HUES6 (cell line): ENCODE results near the gene FOXL1.

ENCODE experiments used
- H3K27ac ChIP-seq: 2 replicates; pipeline ENCODE4 v1.7.0; 2013; ENCODE audit warnings: low read depth, mild to moderate bottlenecking, low read length, inconsistent platforms
- H3K27me3 ChIP-seq: 2 replicates; pipeline ENCODE4 v1.6.1; 2013; ENCODE audit warnings: low read length; ENCODE audit not compliant: control insufficient read depth, insufficient read depth
- H3K36me3 ChIP-seq: 2 replicates; pipeline ENCODE4 v1.6.1; 2013; ENCODE audit warnings: low read length; ENCODE audit not compliant: control insufficient read depth, insufficient read depth
- H3K4me1 ChIP-seq: 2 replicates; pipeline ENCODE4 v1.6.1; 2013; ENCODE audit warnings: low read length; ENCODE audit not compliant: control insufficient read depth, insufficient read depth
- H3K4me3 ChIP-seq: 2 replicates; pipeline ENCODE4 v1.5.1; 2013; ENCODE audit warnings: low read depth, low read length
- H3K9ac ChIP-seq: one replicate; pipeline ENCODE4 v1.6.1; 2013; ENCODE audit warnings: mild to moderate bottlenecking, low read length
- H3K9me3 ChIP-seq: 2 replicates; pipeline ENCODE4 v1.6.1; 2013; ENCODE audit warnings: low read depth, low read length; ENCODE audit not compliant: control insufficient read depth, insufficient read depth

FOXL1 gene

DNA sequence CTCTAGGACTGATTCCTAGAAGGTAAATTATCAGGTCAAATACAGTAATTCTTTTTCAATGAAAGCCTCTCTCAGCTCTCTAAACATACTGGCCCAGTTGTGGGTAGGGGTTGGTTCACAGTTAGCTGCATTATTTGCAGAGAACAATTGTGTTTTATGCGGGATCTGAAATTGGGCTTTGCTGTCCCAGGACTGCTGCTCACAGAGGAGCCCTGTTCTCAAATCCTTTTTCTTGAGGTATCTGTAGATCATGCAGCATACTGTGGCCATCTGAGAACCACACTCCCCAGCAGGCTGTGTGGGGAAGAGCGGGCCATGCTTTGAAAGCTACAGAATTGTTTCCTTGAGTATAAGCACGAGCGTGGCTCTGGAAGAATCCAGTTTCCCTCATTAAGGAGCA lies 40.9 kb upstream of the FOXL1 start:
- Histone ChIP-seq H3K27ac (no peak overlapping the region), H3K4me1 (no peaks in the 10 kb centered on the region), H3K9ac (no peak overlapping the region), H3K27me3 (no peaks in the 10 kb centered on the region), H3K9me3 (no peaks in the 10 kb centered on the region), H3K4me3 (no peak overlapping the region), H3K36me3 (peaks cover 53% of the 10 kb centered on the region)

DNA sequence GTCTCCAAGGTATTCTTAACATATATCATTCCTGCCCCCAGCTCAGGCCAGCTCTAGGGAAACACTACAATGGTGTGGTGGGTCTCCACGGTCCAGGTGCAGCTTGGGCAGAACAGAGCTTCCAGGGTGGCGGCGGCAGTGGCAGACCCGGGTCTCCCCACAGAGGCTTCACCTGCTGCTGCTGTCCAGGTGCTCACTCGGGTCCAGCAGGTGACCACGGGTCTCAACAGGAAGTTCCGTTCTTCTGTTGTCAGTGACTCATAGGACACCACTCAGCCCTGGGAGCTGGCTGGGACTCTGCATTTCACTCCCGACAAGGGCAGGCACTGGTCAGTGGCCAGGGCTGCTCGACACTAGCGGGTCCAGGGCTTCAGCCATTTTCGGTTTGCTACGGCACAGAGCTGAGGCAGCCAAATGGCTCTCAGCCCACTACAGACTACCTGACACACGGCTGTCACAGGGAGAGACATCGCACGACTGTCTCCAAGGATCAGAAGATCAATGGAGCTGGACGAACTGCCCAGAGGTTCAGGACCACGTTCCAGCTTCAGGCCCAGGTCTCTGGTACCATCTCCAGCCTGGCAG lies 40.1 kb upstream of the FOXL1 start:
- no peak overlapping the region for H3K9ac ChIP-seq
- H3K36me3 ChIP-seq = peaks cover 55% of the 10 kb centered on the region
- H3K9me3 ChIP-seq = no peaks in the 10 kb centered on the region
- H3K4me1 ChIP-seq = no peaks in the 10 kb centered on the region
- no peak overlapping the region for H3K4me3 ChIP-seq
- H3K27ac ChIP-seq = no peak overlapping the region
- H3K27me3 ChIP-seq = no peaks in the 10 kb centered on the region

DNA sequence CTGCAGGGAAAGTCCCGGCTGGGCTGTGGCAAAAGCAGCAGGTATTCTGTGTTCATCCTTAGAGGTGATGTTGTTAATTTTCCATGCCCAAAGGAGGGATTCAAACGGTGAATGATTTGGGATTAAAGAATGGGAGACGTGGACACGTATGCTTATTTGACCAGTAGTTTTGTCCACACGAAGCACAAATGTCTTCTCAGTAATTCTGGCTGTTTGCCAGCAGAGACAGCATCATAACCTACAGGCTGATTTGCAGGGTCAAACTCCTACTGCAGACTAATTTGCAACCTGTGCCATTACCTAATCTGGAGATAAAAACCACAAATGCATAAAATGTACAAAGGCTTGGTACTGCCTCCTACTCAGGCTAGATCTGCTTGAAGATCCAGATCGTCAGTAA lies 37.5 kb upstream of the FOXL1 start:
- Histone ChIP-seq H3K4me1 (no peaks in the 10 kb centered on the region), H3K36me3 (peaks cover 60% of the 10 kb centered on the region), H3K27ac (no peak overlapping the region), H3K9me3 (no peaks in the 10 kb centered on the region), H3K27me3 (no peaks in the 10 kb centered on the region), H3K4me3 (no peak overlapping the region), H3K9ac (no peak overlapping the region)

DNA sequence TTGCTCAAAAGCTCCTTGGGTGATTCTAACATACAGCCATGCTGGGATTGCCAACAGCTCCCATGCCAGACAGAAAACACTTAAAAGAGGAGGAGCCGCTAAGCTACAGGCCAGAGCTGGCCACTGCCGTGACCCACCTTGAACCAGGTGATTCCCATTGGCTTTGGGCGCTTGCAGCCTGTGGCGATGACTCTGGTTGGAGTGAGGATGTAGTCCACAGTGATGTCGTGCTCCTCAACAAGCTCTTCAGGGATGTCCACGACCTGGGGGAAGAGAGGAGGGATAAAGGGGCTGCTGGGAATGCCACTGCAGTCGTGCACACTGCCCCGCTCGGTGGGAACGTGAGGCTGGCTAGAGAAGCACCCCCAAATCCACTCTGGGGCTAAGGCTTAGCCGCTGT lies 36.8 kb upstream of the FOXL1 start:
- Histone ChIP-seq H3K4me1 (no peaks in the 10 kb centered on the region), H3K27ac (no peak overlapping the region), H3K27me3 (no peaks in the 10 kb centered on the region), H3K9me3 (no peaks in the 10 kb centered on the region), H3K9ac (no peak overlapping the region), H3K36me3 (peaks cover 61% of the 10 kb centered on the region), H3K4me3 (no peak overlapping the region)

DNA sequence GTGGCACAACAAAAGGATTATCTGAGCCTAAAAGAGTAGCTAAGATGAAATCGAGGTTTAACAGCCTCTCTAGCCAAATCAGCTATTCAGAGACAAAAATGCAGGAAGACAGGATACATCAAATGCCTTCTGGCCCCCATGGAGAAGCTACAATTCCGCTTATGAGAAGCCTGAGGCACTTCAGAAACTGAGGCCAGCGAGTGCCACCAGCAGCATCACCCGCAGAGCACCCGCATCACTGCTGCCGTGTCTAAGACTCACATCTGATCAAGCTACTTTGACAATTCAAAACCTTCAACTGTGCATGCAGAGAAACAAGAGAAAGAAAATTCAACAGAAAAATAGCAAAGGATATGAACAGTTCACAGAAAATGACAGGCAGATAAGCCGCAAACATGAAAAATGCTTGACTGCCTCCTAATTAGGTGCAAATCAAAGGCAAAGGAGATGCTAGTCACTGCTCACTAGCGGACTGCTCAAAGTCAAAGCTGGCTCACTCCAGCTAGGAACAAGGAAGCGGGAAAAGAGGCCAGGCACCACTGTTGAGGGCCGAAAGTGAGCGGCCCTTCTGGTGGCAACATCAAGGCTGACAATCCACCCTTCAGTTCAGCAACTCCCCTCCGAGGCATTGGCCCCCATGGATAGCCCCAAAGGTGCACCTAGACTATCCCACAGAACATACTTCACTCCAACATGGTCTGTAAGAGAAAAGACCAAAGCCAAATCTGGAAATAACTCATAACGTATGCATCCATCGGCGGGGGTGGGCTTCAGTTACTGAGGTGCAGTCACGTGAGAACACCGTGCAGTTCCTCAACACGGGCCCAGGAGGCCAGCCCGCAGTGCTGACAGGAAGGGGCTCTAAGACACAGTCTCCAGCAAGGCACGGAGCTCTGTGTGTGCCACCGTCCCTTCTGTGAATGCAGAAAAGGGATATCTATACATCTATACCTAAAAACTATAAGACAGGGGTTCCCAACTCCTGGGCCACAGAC lies 35.3 kb upstream of the FOXL1 start:
- no peak overlapping the region for H3K27ac ChIP-seq
- H3K9ac ChIP-seq = no peak overlapping the region
- no peaks in the 10 kb centered on the region for H3K9me3 ChIP-seq
- no peaks in the 10 kb centered on the region for H3K27me3 ChIP-seq
- no peak overlapping the region for H3K4me3 ChIP-seq
- no peaks in the 10 kb centered on the region for H3K4me1 ChIP-seq
- peaks cover 65% of the 10 kb centered on the region for H3K36me3 ChIP-seq

DNA sequence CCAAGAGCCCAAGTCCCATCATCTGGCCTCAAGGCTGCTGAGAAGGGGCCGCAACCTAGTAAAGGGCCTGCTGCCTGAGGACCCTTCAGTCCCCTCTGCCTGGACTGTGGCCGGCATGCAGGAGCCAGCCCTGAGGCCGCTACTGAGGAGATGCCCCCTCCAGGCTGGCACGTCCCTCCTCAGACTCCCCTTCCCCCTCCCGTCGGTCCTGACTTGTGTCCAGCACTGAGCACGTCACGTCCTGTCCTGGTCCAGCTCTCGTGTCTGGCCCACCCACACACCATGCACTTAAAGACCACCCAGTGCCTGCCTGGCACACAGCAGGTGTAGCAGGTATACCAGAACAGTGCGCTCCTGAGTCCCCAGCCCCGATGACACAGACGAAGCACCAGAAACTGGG lies 32.9 kb upstream of the FOXL1 start:
- Histone ChIP-seq H3K27me3 (no peaks in the 10 kb centered on the region), H3K36me3 (peaks cover 58% of the 10 kb centered on the region), H3K4me3 (no peak overlapping the region), H3K9ac (no peak overlapping the region), H3K9me3 (no peaks in the 10 kb centered on the region), H3K4me1 (no peaks in the 10 kb centered on the region), H3K27ac (no peak overlapping the region)

DNA sequence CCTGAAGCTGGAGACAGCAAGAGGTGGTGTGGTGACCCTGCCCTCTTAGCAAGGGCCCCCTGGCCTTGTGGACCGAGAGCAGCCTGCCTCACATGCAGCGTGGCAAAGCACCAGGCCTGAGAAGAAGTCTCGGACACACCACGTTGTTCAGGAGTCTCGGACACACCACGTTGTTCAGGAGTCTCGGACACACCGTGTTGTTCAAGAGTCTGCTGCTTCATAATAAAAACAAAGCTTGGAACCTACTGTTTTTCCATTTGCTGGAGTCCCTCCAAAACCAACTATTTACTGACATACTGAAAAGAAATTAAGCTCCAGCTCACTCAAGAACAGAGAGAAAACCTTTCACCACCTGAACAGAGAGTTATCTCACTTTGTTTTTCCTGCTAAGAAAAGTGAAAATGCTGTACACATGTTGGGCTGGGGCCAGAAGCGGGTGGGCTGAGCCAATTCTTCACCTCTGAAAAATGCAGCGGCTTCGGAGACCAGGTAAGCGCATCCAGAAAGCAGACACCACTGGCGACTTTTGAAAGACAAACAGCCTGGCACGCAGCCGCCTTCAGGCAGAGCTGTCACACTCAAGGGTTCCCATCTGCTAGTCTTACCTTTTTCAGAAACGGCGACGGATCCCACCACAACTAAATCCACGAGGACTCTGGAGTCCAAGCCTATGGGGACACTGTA lies 32.3 kb upstream of the FOXL1 start:
- Histone ChIP-seq H3K27ac (no peak overlapping the region), H3K27me3 (no peaks in the 10 kb centered on the region), H3K36me3 (peaks cover 56% of the 10 kb centered on the region), H3K9me3 (no peaks in the 10 kb centered on the region), H3K9ac (no peak overlapping the region), H3K4me1 (no peaks in the 10 kb centered on the region), H3K4me3 (no peak overlapping the region)

DNA sequence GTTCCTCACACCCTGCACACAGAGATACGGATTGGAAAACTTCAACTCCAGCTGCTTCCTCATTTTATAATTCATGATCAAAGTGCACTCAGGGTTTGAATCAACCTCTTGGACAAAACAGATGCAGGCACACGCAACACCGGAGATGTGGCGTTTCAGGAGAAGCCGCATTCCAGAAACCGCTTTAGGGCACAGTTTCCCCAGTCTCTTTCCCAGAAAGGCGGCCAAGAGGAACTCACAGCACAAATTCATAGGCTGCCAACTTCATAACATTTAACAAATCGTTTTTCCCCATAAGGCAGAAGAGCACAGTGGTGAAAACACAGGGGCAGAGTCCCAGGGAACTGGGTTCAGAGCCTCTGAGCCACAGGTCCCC lies 31.7 kb upstream of the FOXL1 start:
- Histone ChIP-seq H3K27me3 (no peaks in the 10 kb centered on the region), H3K27ac (no peak overlapping the region), H3K4me3 (no peak overlapping the region), H3K36me3 (peaks cover 53% of the 10 kb centered on the region), H3K9me3 (no peaks in the 10 kb centered on the region), H3K9ac (no peak overlapping the region), H3K4me1 (no peaks in the 10 kb centered on the region)

DNA sequence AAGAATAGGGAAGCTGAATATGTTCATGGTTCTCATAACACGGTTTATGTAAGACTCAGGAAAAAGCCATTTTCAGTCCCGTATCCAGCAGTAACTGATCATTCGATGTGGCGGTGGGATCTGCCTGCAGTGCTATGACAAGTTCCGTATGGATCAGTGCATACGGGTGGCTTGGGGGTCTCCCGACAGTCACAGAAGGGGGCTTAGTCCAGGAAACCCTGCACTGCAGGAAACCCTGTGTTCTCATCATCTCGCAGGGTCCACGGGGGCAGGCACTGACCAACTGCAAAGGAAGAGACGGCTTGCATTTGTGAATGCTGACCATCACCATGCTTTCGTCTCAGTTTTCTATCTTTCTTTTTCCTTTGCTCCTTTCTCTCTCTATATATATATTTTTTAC lies 31.1 kb upstream of the FOXL1 start:
- no peaks in the 10 kb centered on the region for H3K9me3 ChIP-seq
- H3K9ac ChIP-seq = no peak overlapping the region
- H3K4me1 ChIP-seq = no peaks in the 10 kb centered on the region
- no peaks in the 10 kb centered on the region for H3K27me3 ChIP-seq
- H3K4me3 ChIP-seq = no peak overlapping the region
- H3K36me3 ChIP-seq = peaks cover 50% of the 10 kb centered on the region
- H3K27ac ChIP-seq = no peak overlapping the region

DNA sequence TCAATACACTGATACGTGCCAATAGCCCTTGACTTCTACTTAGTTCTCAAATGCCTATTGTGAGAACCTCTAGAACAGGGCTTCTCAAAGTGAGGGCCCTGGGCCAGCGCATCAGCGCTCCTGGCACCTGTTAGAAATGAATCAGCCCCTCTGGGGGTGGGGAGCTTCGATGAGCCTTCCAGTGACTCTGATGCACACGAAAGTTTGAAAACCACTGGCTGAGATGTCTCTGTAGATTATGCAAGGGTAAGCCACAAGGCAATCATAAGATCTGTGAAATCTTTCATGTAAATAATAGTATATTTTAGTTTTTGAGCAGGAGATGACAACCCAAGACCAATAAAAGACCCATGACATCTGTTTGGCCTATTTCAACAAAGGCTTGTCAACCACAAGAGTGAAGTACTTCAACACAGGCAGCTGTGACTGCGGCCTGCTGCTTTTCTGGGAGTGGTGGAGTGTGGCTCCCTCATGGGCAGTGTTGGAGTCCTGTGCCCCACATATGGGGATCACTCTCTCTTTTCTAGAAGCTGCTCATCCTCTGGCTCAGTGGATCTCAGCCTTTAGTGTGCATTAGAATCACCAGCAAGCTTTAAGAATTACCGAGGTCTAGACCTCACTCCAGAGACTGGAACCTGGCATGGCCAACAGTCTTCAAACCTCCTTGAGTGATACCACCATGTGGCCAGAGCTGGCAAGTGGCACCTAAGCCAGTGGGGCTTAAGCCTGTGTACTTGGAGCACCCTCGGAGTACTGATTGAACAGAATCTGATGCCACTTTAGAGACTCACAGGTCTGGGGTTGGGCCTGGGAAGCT lies 29.1 kb upstream of the FOXL1 start:
- H3K9me3 ChIP-seq = no peaks in the 10 kb centered on the region
- no peak overlapping the region for H3K4me3 ChIP-seq
- H3K27ac ChIP-seq = no peak overlapping the region
- H3K27me3 ChIP-seq = no peaks in the 10 kb centered on the region
- no peaks in the 10 kb centered on the region for H3K4me1 ChIP-seq
- no peak overlapping the region for H3K9ac ChIP-seq
- peaks cover 47% of the 10 kb centered on the region for H3K36me3 ChIP-seq
